Trophoblast cell (in vitro differentiated cells and primary cell): Measurements from ENCODE around the gene FAM217B.

ENCODE experiments used
- DNase-seq, 2 donors: peaks; one replicate each; pipeline ENCODE4 v3.0.0-alpha.2; 2016
- H2AFZ ChIP-seq: 2 replicates; pipeline ENCODE4 v1.6.1; 2013; ENCODE audit warnings: low read length, moderate library complexity, mild to moderate bottlenecking; ENCODE audit not compliant: insufficient read depth, poor library complexity
- H2AK5ac ChIP-seq: 2 replicates; pipeline ENCODE4 v1.6.1; 2013; ENCODE audit warnings: mild to moderate bottlenecking, low read length
- H2BK120ac ChIP-seq: 2 replicates; pipeline ENCODE4 v1.6.1; 2013; ENCODE audit warnings: low read length, mild to moderate bottlenecking, moderate library complexity; ENCODE audit not compliant: insufficient read depth, poor library complexity
- H2BK12ac ChIP-seq: 2 replicates; pipeline ENCODE4 v1.6.1; 2013; ENCODE audit warnings: mild to moderate bottlenecking, low read length, moderate library complexity
- H2BK5ac ChIP-seq: 2 replicates; pipeline ENCODE4 v1.6.1; 2013; ENCODE audit warnings: low read length, low read depth, moderate library complexity, mild to moderate bottlenecking; ENCODE audit not compliant: poor library complexity
- H3K14ac ChIP-seq: 2 replicates; pipeline ENCODE4 v1.6.1; 2013; ENCODE audit warnings: mild to moderate bottlenecking, low read length
- H3K18ac ChIP-seq: 2 replicates; pipeline ENCODE4 v1.6.1; 2013; ENCODE audit warnings: mild to moderate bottlenecking, low read length
- H3K23ac ChIP-seq: 2 replicates; pipeline ENCODE4 v1.6.1; 2013; ENCODE audit warnings: low read length
- H3K27ac ChIP-seq: 2 replicates; pipeline ENCODE4 v1.5.1; 2013; ENCODE audit warnings: low read depth, mild to moderate bottlenecking, inconsistent platforms, low read length, moderate library complexity
- H3K27me3 ChIP-seq: 2 replicates; pipeline ENCODE4 v1.6.1; 2013; ENCODE audit warnings: inconsistent platforms, mild to moderate bottlenecking, low read length, moderate library complexity; ENCODE audit not compliant: insufficient read depth
- H3K36me3 ChIP-seq, 2 experiments: 1 replicate in 1 of 2; 2 replicates in 1 of 2; pipeline ENCODE4 v1.6.1; 2013; ENCODE audit warnings: low read length in 2 of 2, mild to moderate bottlenecking in 2 of 2, moderate library complexity in 1 of 2; ENCODE audit not compliant: insufficient read depth in 2 of 2, control insufficient read depth in 1 of 2
- H3K4ac ChIP-seq: 2 replicates; pipeline ENCODE4 v1.6.1; 2013; ENCODE audit warnings: low read depth, mild to moderate bottlenecking, low read length, moderate library complexity
- H3K4me1 ChIP-seq, 2 experiments: 1 replicate in 1 of 2; 2 replicates in 1 of 2; pipeline ENCODE4 v1.6.1; 2013; ENCODE audit warnings: low read length in 2 of 2, mild to moderate bottlenecking in 2 of 2, moderate library complexity in 1 of 2; ENCODE audit not compliant: insufficient read depth in 2 of 2, control insufficient read depth in 1 of 2
- H3K4me2 ChIP-seq: 2 replicates; pipeline ENCODE4 v1.6.1; 2013; ENCODE audit warnings: inconsistent platforms, mild to moderate bottlenecking, low read length, moderate library complexity
- H3K4me3 ChIP-seq: 2 replicates; pipeline ENCODE4 v1.5.1; 2013; ENCODE audit warnings: mild to moderate bottlenecking, low read depth, low read length, inconsistent platforms
- H3K79me1 ChIP-seq: one replicate; pipeline ENCODE4 v1.6.1; 2013; ENCODE audit warnings: low read length
- H3K79me2 ChIP-seq: 2 replicates; pipeline ENCODE4 v1.6.1; 2013; ENCODE audit warnings: low read length, mild to moderate bottlenecking; ENCODE audit not compliant: control insufficient read depth, insufficient read depth, poor library complexity
- H3K9ac ChIP-seq: 2 replicates; pipeline ENCODE4 v1.6.1; 2013; ENCODE audit warnings: mild to moderate bottlenecking, low read length
- H3K9me3 ChIP-seq: 2 replicates; pipeline ENCODE4 v1.6.1; 2013; ENCODE audit warnings: low read depth, mild to moderate bottlenecking, control low read depth, inconsistent platforms, low read length; ENCODE audit not compliant: insufficient read depth
- H4K12ac ChIP-seq: 2 replicates; pipeline ENCODE4 v1.6.1; 2013; ENCODE audit warnings: low read depth, mild to moderate bottlenecking, low read length, moderate library complexity
- H4K8ac ChIP-seq: 2 replicates; pipeline ENCODE4 v1.6.1; 2013; ENCODE audit warnings: low read depth, mild to moderate bottlenecking, low read length, moderate library complexity
- H4K91ac ChIP-seq: one replicate; pipeline ENCODE4 v1.6.1; 2013; ENCODE audit warnings: low read depth, mild to moderate bottlenecking, low read length, moderate library complexity
- WGBS: extraction: QIAGEN DNeasy Blood & Tissue Kit; methylation state at CpG from one replicate; pipeline ENCODE4 v1.1.7; 2013; ENCODE audit warnings: missing lambda C conversion rate; ENCODE audit not compliant: insufficient read length, insufficient coverage; ENCODE audit errors: extremely low coverage; 5-methylcytosine and 5-hydroxymethylcytosine counted together

FAM217B gene

DNA sequence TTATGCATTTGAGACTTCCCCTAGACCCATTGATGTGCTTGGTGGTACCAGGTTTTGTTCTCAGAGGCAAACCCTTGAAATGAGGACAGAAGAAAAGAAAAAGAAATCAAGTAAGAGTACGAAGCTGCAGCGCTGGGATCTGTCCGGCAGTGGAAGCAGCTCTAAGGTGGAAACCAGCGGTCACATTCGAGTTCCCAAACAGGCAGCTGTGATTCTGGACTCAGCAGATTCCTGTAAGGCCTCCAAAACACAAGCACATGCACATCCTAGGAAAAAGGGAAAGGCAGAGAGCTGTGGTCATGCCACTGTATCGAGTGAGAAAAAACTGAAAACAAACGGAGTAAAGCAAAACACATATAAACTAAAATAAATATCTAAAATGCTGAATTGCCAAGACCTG is 4.5 kb downstream of the FAM217B start:
- H4K8ac ChIP-seq, result no peak overlapping the region
- no peak overlapping the region for H3K4me2 ChIP-seq
- H3K79me2 ChIP-seq, result peaks cover 3% of the 10 kb centered on the region
- H4K91ac ChIP-seq, result no peak overlapping the region
- H2AFZ ChIP-seq, result no peak overlapping the region
- no peak overlapping the region for H3K23ac ChIP-seq
- H3K27me3 ChIP-seq, result no peaks in the 10 kb centered on the region
- no peak overlapping the region for H2AK5ac ChIP-seq
- H3K4me3 ChIP-seq, result no peak overlapping the region
- peaks cover 9% of the 10 kb centered on the region for H3K79me1 ChIP-seq
- H3K14ac ChIP-seq, result no peak overlapping the region
- H2BK12ac ChIP-seq, result no peak overlapping the region
- no peak overlapping the region for H2BK120ac ChIP-seq
- H3K4me1 ChIP-seq, result peaks cover 0 to 2% of the 10 kb centered on the region in 2 experiments
- H4K12ac ChIP-seq, result no peak overlapping the region
- no peak overlapping the region for H3K9ac ChIP-seq
- no CpG with 5 or more reads among the region's 7 CpGs for WGBS
- H2BK5ac ChIP-seq, result no peak overlapping the region
- no peak for DNase-seq
- H3K27ac ChIP-seq, result no peak overlapping the region
- H3K18ac ChIP-seq, result no peak overlapping the region
- no peak overlapping the region for H3K4ac ChIP-seq
- H3K9me3 ChIP-seq, result no peaks in the 10 kb centered on the region
- peaks cover 3 to 10% of the 10 kb centered on the region in 2 experiments for H3K36me3 ChIP-seq

- Histone ChIP-seq H4K91ac (peak overlapping the region; percentile 24), H3K79me2 (peaks cover 2% of the 10 kb centered on the region), H3K14ac (no peak overlapping the region), H3K23ac (no peak overlapping the region), H2BK120ac (no peak overlapping the region), H3K36me3 (peaks cover 3 to 10% of the 10 kb centered on the region in 2 experiments), H3K4ac (no peak overlapping the region), H3K27me3 (no peaks in the 10 kb centered on the region), H3K9ac (no peak overlapping the region), H2BK12ac (no peak overlapping the region), H3K4me3 (no peak overlapping the region), H3K9me3 (no peaks in the 10 kb centered on the region), H3K79me1 (peaks cover 7% of the 10 kb centered on the region), H3K4me1 (peaks cover 0 to 2% of the 10 kb centered on the region in 2 experiments), H2BK5ac (no peak overlapping the region), H4K8ac (no peak overlapping the region), H4K12ac (no peak overlapping the region), H2AFZ (no peak overlapping the region), H3K4me2 (no peak overlapping the region), H2AK5ac (no peak overlapping the region), H3K18ac (no peak overlapping the region), H3K27ac (peak overlapping the region; percentile 47)
- no CpG with 5 or more reads among the region's 3 CpGs for WGBS
- no peak for DNase-seq
Measured at GRCh38 chr20:59945175-59945574, 5.0 kb downstream of the FAM217B start.

GRCh38 chr20:59945731-59946130 is 5.5 kb downstream of the FAM217B start:
- WGBS, result no CpG with 5 or more reads among the region's 2 CpGs
- no peak overlapping the region for H4K8ac ChIP-seq
- H3K36me3 ChIP-seq, result peaks cover 3 to 10% of the 10 kb centered on the region in 2 experiments
- H2AK5ac ChIP-seq, result no peak overlapping the region
- no peak overlapping the region for H3K9ac ChIP-seq
- H3K4me2 ChIP-seq, result peak overlapping the region; percentile 45
- no peak overlapping the region for H3K4me3 ChIP-seq
- H4K91ac ChIP-seq, result no peak overlapping the region
- no peaks in the 10 kb centered on the region for H3K79me2 ChIP-seq
- H3K27ac ChIP-seq, result no peak overlapping the region
- H3K23ac ChIP-seq, result no peak overlapping the region
- no peak overlapping the region for H2BK12ac ChIP-seq
- no peaks in the 10 kb centered on the region for H3K9me3 ChIP-seq
- no peak overlapping the region for H2BK120ac ChIP-seq
- H2AFZ ChIP-seq, result no peak overlapping the region
- DNase-seq, result no peak
- no peak overlapping the region for H3K14ac ChIP-seq
- H2BK5ac ChIP-seq, result no peak overlapping the region
- H4K12ac ChIP-seq, result no peak overlapping the region
- no peak overlapping the region for H3K18ac ChIP-seq
- no peaks in the 10 kb centered on the region for H3K27me3 ChIP-seq
- H3K4ac ChIP-seq, result no peak overlapping the region
- peaks cover 3% of the 10 kb centered on the region for H3K79me1 ChIP-seq
- H3K4me1 ChIP-seq, result peaks cover 0 to 2% of the 10 kb centered on the region in 2 experiments

DNA sequence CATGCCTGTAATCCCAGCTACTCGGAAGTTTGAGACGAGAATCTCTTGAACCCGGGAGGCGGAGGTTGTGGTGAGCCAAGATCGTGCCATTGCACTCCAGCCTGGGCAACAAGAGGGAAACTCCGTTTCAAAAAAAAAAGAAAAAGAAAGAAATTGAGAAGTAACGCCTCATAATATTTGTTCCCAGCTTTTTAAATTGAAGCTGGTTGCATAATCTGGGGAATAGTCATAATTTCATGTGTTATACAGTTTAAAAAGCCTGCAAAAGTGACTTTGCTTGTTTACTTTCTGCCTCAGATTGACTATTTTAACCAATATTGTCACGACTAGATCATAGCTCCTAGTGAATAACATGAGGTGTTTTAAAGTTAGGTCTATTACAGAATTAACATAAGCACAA is 7.2 kb downstream of the FAM217B start:
- Histone ChIP-seq H3K27me3 (no peaks in the 10 kb centered on the region), H2BK12ac (no peak overlapping the region), H3K27ac (no peak overlapping the region), H3K79me1 (no peaks in the 10 kb centered on the region), H3K4me1 (peaks cover 0 to 2% of the 10 kb centered on the region in 2 experiments), H2AK5ac (no peak overlapping the region), H4K12ac (no peak overlapping the region), H3K9me3 (no peaks in the 10 kb centered on the region), H3K4ac (no peak overlapping the region), H3K23ac (no peak overlapping the region), H3K79me2 (no peaks in the 10 kb centered on the region), H2AFZ (no peak overlapping the region), H4K8ac (no peak overlapping the region), H3K4me2 (no peak overlapping the region), H3K36me3 (peaks cover 3 to 10% of the 10 kb centered on the region in 2 experiments), H3K4me3 (no peak overlapping the region), H3K18ac (no peak overlapping the region), H3K14ac (no peak overlapping the region), H2BK5ac (no peak overlapping the region), H2BK120ac (no peak overlapping the region), H4K91ac (no peak overlapping the region), H3K9ac (no peak overlapping the region)
- no CpG with 5 or more reads among the region's 8 CpGs for WGBS
- no peak for DNase-seq
